ENCODE measurements around the gene MSH2.
"Not testable (repeated sequence)": the region's sequence is repeated elsewhere in the genome, so short reads cannot be mapped to it uniquely, and the experiment has no call there.

MSH2 gene

GRCh38 chr2:47485751-47486300 is 82.9 kb downstream of the MSH2 start:
- DNase-seq = no peak

GRCh38 chr2:47486841-47487497 is 84.0 kb downstream of the MSH2 start:
- no peak for DNase-seq

GRCh38 chr2:47487498-47487875 is 84.5 kb downstream of the MSH2 start:
- DNase-seq = no peak

- no peak for DNase-seq
These were observed 86.1 kb downstream of the MSH2 start for GRCh38 chr2:47488870-47489584.

- no peak for DNase-seq
These were observed 87.5 kb downstream of the MSH2 start for GRCh38 chr2:47490406-47490805.

- no peak for DNase-seq
These were observed 90.5 kb downstream of the MSH2 start for GRCh38 chr2:47493317-47494035.

GRCh38 chr2:47494267-47495130 is 91.5 kb downstream of the MSH2 start:
- no peak for DNase-seq

- DNase-seq = no peak
These were observed 95.0 kb downstream of the MSH2 start for GRCh38 chr2:47497843-47498460.

GRCh38 chr2:47499093-47499492 is 96.1 kb downstream of the MSH2 start:
- no peak for DNase-seq

- DNase-seq = no peak
These were observed 96.8 kb downstream of the MSH2 start for GRCh38 chr2:47499621-47500309.

GRCh38 chr2:47501374-47502200 is 98.6 kb downstream of the MSH2 start:
- no peak for DNase-seq

GRCh38 chr2:47502498-47502897 is 99.5 kb downstream of the MSH2 start:
- not testable (repeated sequence) for DNase-seq

- no peak for DNase-seq
These were observed 100.6 kb downstream of the MSH2 start for GRCh38 chr2:47503481-47504070.

GRCh38 chr2:47504174-47504810 is 101.3 kb downstream of the MSH2 start:
- DNase-seq = no peak

GRCh38 chr2:47506024-47506423 is 103.1 kb downstream of the MSH2 start:
- no peak for DNase-seq

- no peak for DNase-seq
These were observed 103.5 kb downstream of the MSH2 start for GRCh38 chr2:47506436-47506835.

GRCh38 chr2:47508080-47508479 is 105.1 kb downstream of the MSH2 start:
- no peak for DNase-seq

GRCh38 chr2:47508641-47509040 is 105.7 kb downstream of the MSH2 start:
- no peak for DNase-seq

- no peak for DNase-seq
These were observed 106.3 kb downstream of the MSH2 start for GRCh38 chr2:47509250-47509649.

Data from effector CD8-positive, alpha-beta T cell (primary cell).